ENCODE measurements around the gene ARHGDIA. TPM values are rescaled to one million over a fixed set of nuclear protein-coding genes. Genes with fewer than 3 reads are reported as not detected.

The ARHGDIA gene
- total RNA-seq, 2 experiments from 2014 or later, result 706 to 715 TPM

GRCh38 chr17:81898885-81899284, 27.7 kb upstream of the ARHGDIA start:
- Histone ChIP-seq H3K4me1 (ENCODE audit: insufficient read depth, low read length) (peaks cover 14% of the 10 kb centered on the region), H3K27ac (ENCODE audit: low read depth in 1 of 2, low read length in 2 of 2) (no peak overlapping the region), H3K36me3 (ENCODE audit: insufficient read depth, low read length) (peaks cover 30% of the 10 kb centered on the region), H3K9me3 (ENCODE audit: control insufficient read depth in 1 of 2, insufficient read depth in 1 of 2, low read length in 2 of 2) (peaks cover 0 to 5% of the 10 kb centered on the region in 2 experiments), H3K27me3 (ENCODE audit: control insufficient read depth in 1 of 2, insufficient read depth in 2 of 2, low read length in 2 of 2) (peaks cover 7 to 11% of the 10 kb centered on the region in 2 experiments), H3K4me3 (ENCODE audit: low read length) (no peak overlapping the region)
- intact Hi-C loops (cut with DNase I, micrococcal nuclease), result no loop called here
- Mint-ChIP-seq H3K36me3 (ENCODE audit: low read depth) (peaks cover 48% of the 10 kb centered on the region), H3K9me3 (no peaks in the 10 kb centered on the region), H3K27ac (no peak overlapping the region), H3K4me1 (ENCODE audit: low read depth) (peaks cover 8% of the 10 kb centered on the region), H3K4me3 (no peak overlapping the region), H3K27me3 (peaks cover 13% of the 10 kb centered on the region)
- no peak for TF ChIP-seq CTCF (IDR thresholded peaks at IDR 0.05)
- ChIA-PET POLR2A (no interaction called here), CTCF (no interaction called here)
- DNase-seq (no peak), ATAC-seq (ENCODE audit: poor library complexity) (no peak)

GRCh38 chr17:81898029-81898866, 27.1 kb upstream of the ARHGDIA start:
- TF ChIP-seq CTCF (IDR thresholded peaks at IDR 0.05), result no peak
- Histone ChIP-seq H3K27ac (ENCODE audit: low read depth in 1 of 2, low read length in 2 of 2) (no peak overlapping the region), H3K9me3 (ENCODE audit: control insufficient read depth in 1 of 2, insufficient read depth in 1 of 2, low read length in 2 of 2) (peaks cover 0 to 5% of the 10 kb centered on the region in 2 experiments), H3K27me3 (ENCODE audit: control insufficient read depth in 1 of 2, insufficient read depth in 2 of 2, low read length in 2 of 2) (peaks cover 7 to 11% of the 10 kb centered on the region in 2 experiments), H3K4me3 (ENCODE audit: low read length) (no peak overlapping the region), H3K36me3 (ENCODE audit: insufficient read depth, low read length) (peaks cover 35% of the 10 kb centered on the region), H3K4me1 (ENCODE audit: insufficient read depth, low read length) (peaks cover 14% of the 10 kb centered on the region)
- DNase-seq (no peak), ATAC-seq (ENCODE audit: poor library complexity) (no peak)
- peaks cover 52% of the 10 kb centered on the region for H3K36me3 Mint-ChIP-seq (ENCODE audit: low read depth)
- H3K4me3 Mint-ChIP-seq, result no peak overlapping the region
- CTCF ChIA-PET, result no interaction called here
- intact Hi-C loops (cut with DNase I, micrococcal nuclease), result no loop called here
- H3K27me3 Mint-ChIP-seq, result peaks cover 13% of the 10 kb centered on the region
- POLR2A ChIA-PET, result no interaction called here
- H3K27ac Mint-ChIP-seq, result no peak overlapping the region
- H3K9me3 Mint-ChIP-seq, result no peaks in the 10 kb centered on the region
- H3K4me1 Mint-ChIP-seq (ENCODE audit: low read depth), result peaks cover 8% of the 10 kb centered on the region

GRCh38 chr17:81895400-81895799, 24.3 kb upstream of the ARHGDIA start:
- no peaks in the 10 kb centered on the region for H3K9me3 Mint-ChIP-seq
- no peak for ATAC-seq (ENCODE audit: poor library complexity)
- H3K4me3 Mint-ChIP-seq, result no peak overlapping the region
- no peak for DNase-seq
- Histone ChIP-seq H3K27me3 (ENCODE audit: control insufficient read depth in 1 of 2, insufficient read depth in 2 of 2, low read length in 2 of 2) (no peaks in the 10 kb centered on the region), H3K27ac (ENCODE audit: low read depth in 1 of 2, low read length in 2 of 2) (no peak overlapping the region), H3K9me3 (ENCODE audit: control insufficient read depth in 1 of 2, insufficient read depth in 1 of 2, low read length in 2 of 2) (no peaks in the 10 kb centered on the region), H3K4me3 (ENCODE audit: low read length) (no peak overlapping the region), H3K4me1 (ENCODE audit: insufficient read depth, low read length) (peaks cover 15% of the 10 kb centered on the region), H3K36me3 (ENCODE audit: insufficient read depth, low read length) (peaks cover 34% of the 10 kb centered on the region)
- ChIA-PET CTCF (no interaction called here), POLR2A (no interaction called here)
- H3K27me3 Mint-ChIP-seq, result peaks cover 5% of the 10 kb centered on the region
- intact Hi-C loops (cut with DNase I, micrococcal nuclease), result no loop called here
- H3K4me1 Mint-ChIP-seq (ENCODE audit: low read depth), result peaks cover 5% of the 10 kb centered on the region
- peaks cover 55% of the 10 kb centered on the region for H3K36me3 Mint-ChIP-seq (ENCODE audit: low read depth)
- TF ChIP-seq CTCF (IDR thresholded peaks at IDR 0.05), result no peak
- H3K27ac Mint-ChIP-seq, result no peak overlapping the region

Measured in CD4-positive, alpha-beta T cell (primary cell).